ENCODE results near the gene PTPN7. TPM values are rescaled to one million over a fixed set of nuclear protein-coding genes. Genes with fewer than 3 reads are reported as not detected.

PTPN7 gene
- total and polyA plus RNA-seq, 4 donors, result 0.75 to 7.0 (median 1.7) TPM

- TF ChIP-seq JUND (IDR thresholded peaks at IDR 0.05) (peak; percentile 57 to 85), NR2F2 (IDR thresholded peaks at IDR 0.05) (peak; percentile 90), SP1 (IDR thresholded peaks at IDR 0.05) (peak; percentile 88), MAX (IDR thresholded peaks at IDR 0.05) (peak; percentile 51)
Observed at GRCh38 chr1:202107801-202108731, 52.3 kb downstream of the PTPN7 start (continued).

GRCh38 chr1:202107321-202107761 lies 53.1 kb downstream of the PTPN7 start:
- Histone ChIP-seq H3K36me3 (ENCODE audit: control insufficient read depth in 4 of 4, insufficient read depth in 3 of 4, low read depth in 1 of 4, low read length in 3 of 4) (no peaks in the 10 kb centered on the region), H3K4me3 (ENCODE audit: low read depth in 1 of 3, low read length in 3 of 3) (no peak overlapping the region), H3K27ac (ENCODE audit: low read depth in 1 of 2, low read length in 2 of 2) (peak overlapping the region; percentile 69 to 88), H3K9ac (ENCODE audit: low read depth in 1 of 2, low read length in 2 of 2) (peak overlapping the region in 1 of 2 donors; percentile 15), H3K27me3 (ENCODE audit: control insufficient read depth in 4 of 4, insufficient read depth in 4 of 4, low read length in 3 of 4) (no peaks in the 10 kb centered on the region), H3K9me3 (ENCODE audit: control insufficient read depth in 4 of 4, low read length in 3 of 4) (no peaks in the 10 kb centered on the region), H3K4me1 (ENCODE audit: control insufficient read depth in 4 of 4, insufficient read depth in 4 of 4, low read length in 3 of 4) (peaks cover 14 to 26% (median 17%) of the 10 kb centered on the region in 4 donors)
- 32% methylated on average over 5 of the region's 5 CpGs for WGBS
- no peak for TF ChIP-seq MAX (IDR thresholded peaks at IDR 0.05)
- no peak for TF ChIP-seq TAF1 (conservative IDR thresholded peaks at IDR 0.05)
- no peak for TF ChIP-seq FOXA2 (IDR thresholded peaks at IDR 0.05)
- peak; percentile 25 to 74 for TF ChIP-seq RXRA (IDR thresholded peaks at IDR 0.05)
- TF ChIP-seq JUND (IDR thresholded peaks at IDR 0.05), result no peak
- TF ChIP-seq YY1 (IDR thresholded peaks at IDR 0.05), result peak; percentile 48
- TF ChIP-seq ZBTB33 (IDR thresholded peaks at IDR 0.05), result no peak
- TF ChIP-seq NR2F2 (IDR thresholded peaks at IDR 0.05), result peak; percentile 26
- no peak for TF ChIP-seq CTCF (IDR thresholded peaks at IDR 0.05; ENCODE audit: low read depth, low read length, missing input control)
- peak; percentile 47 to 60 for TF ChIP-seq HNF4A (conservative IDR thresholded peaks at IDR 0.05)
- TF ChIP-seq SP1 (IDR thresholded peaks at IDR 0.05), result peak; percentile 58
- no peak for TF ChIP-seq REST (IDR thresholded peaks at IDR 0.05)
- TF ChIP-seq RAD21 (IDR thresholded peaks at IDR 0.05), result peak; percentile 37 to 44
- TF ChIP-seq EGR1 (IDR thresholded peaks at IDR 0.05; ENCODE audit: low read depth in 2 of 2), result no peak
- DNase-seq (ENCODE audit: low spot score), result no peak

Data from liver (tissue), 9 donors.